Measurements from ENCODE around the gene TAX1BP1. TPM values are rescaled to one million over a fixed set of nuclear protein-coding genes. Genes with fewer than 3 reads are reported as not detected.

Gene TAX1BP1
- total RNA-seq, 2 experiments from 2014 or later = 27.9 to 49.7 TPM

- ChIA-PET CTCF (ENCODE audit: unreplicated experiment) (no interaction called here), POLR2A (interaction anchor here (0.6 kb wide), 1 partner anchor 39 kb away, joined by 3 read pairs; no protein-coding TSS in a partner anchor)
- no peak for DNase-seq (ENCODE audit: low spot score)
- H4K20me1 ChIP-seq (ENCODE audit: insufficient read depth, low read length) = no peaks in the 10 kb centered on the region
- TF ChIP-seq EZH2phosphoT487 (IDR thresholded peaks at IDR 0.05; ENCODE audit: borderline replicate concordance, low read depth, low read length) (no peak), CTCF (conservative IDR thresholded peaks at IDR 0.05; ENCODE audit: low read length) (no peak)
- H3K27ac ChIP-seq (ENCODE audit: low read depth, low read length, poor library complexity, severe bottlenecking) = no peak overlapping the region
- H3K79me2 ChIP-seq (ENCODE audit: insufficient read depth, low read depth, low read length) = peaks cover 3% of the 10 kb centered on the region; the same call in 1 of the 2 replicates
- peaks cover 7% of the 10 kb centered on the region for H3K4me1 ChIP-seq (ENCODE audit: insufficient read depth, low read length, poor library complexity, severe bottlenecking)
- no TSS peak for BruUV-seq (replicated peaks)
- H2AFZ ChIP-seq (ENCODE audit: low read length) = no peak overlapping the region
- H3K36me3 ChIP-seq (ENCODE audit: insufficient read depth, low read length) = no peaks in the 10 kb centered on the region
- no peak overlapping the region for H3K4me3 ChIP-seq (ENCODE audit: low read depth, low read length, poor library complexity, severe bottlenecking)
- no peaks in the 10 kb centered on the region for H3K9me3 ChIP-seq (ENCODE audit: low read length)
- no peaks in the 10 kb centered on the region for H3K9me2 ChIP-seq (ENCODE audit: insufficient read depth, low read length)
- no peak overlapping the region for H3K4me2 ChIP-seq (ENCODE audit: low read length)
- intact Hi-C loops (cut with micrococcal nuclease; ENCODE audit: unreplicated experiment) = no loop called here
Observed at GRCh38 chr7:27735831-27736230, 4.1 kb upstream of the TAX1BP1 start.

- intact Hi-C loops (cut with micrococcal nuclease; ENCODE audit: unreplicated experiment) = no loop called here
- Histone ChIP-seq H3K4me3 (ENCODE audit: low read depth, low read length, poor library complexity, severe bottlenecking) (no peak overlapping the region), H3K4me1 (ENCODE audit: insufficient read depth, low read length, poor library complexity, severe bottlenecking) (peaks cover 7% of the 10 kb centered on the region), H3K4me2 (ENCODE audit: low read length) (no peak overlapping the region), H3K36me3 (ENCODE audit: insufficient read depth, low read length) (no peaks in the 10 kb centered on the region), H2AFZ (ENCODE audit: low read length) (no peak overlapping the region), H4K20me1 (ENCODE audit: insufficient read depth, low read length) (no peaks in the 10 kb centered on the region), H3K27ac (ENCODE audit: low read depth, low read length, poor library complexity, severe bottlenecking) (no peak overlapping the region), H3K79me2 (ENCODE audit: insufficient read depth, low read depth, low read length) (peaks cover 9% of the 10 kb centered on the region; the same call in 1 of the 2 replicates), H3K9me2 (ENCODE audit: insufficient read depth, low read length) (no peaks in the 10 kb centered on the region), H3K9me3 (ENCODE audit: low read length) (no peaks in the 10 kb centered on the region)
- no peak for DNase-seq (ENCODE audit: low spot score)
- TF ChIP-seq EZH2phosphoT487 (IDR thresholded peaks at IDR 0.05; ENCODE audit: borderline replicate concordance, low read depth, low read length) = no peak
- TF ChIP-seq CTCF (conservative IDR thresholded peaks at IDR 0.05; ENCODE audit: low read length) = no peak
- ChIA-PET CTCF (ENCODE audit: unreplicated experiment) (no interaction called here), POLR2A (interaction anchor here (0.6 to 1.1 kb wide), 2 partner anchors 12 to 153 kb away, joined by 3 to 4 read pairs; no protein-coding TSS in a partner anchor)
- BruUV-seq (replicated peaks) = no TSS peak
Observed at GRCh38 chr7:27737178-27737577, 2.8 kb upstream of the TAX1BP1 start.

- no peaks in the 10 kb centered on the region for H4K20me1 ChIP-seq (ENCODE audit: insufficient read depth, low read length)
- H3K79me2 ChIP-seq (ENCODE audit: insufficient read depth, low read depth, low read length) = peaks cover 12% of the 10 kb centered on the region; the same call in 1 of the 2 replicates
- H3K4me2 ChIP-seq (ENCODE audit: low read length) = no peak overlapping the region
- no peak for DNase-seq (ENCODE audit: low spot score)
- no peak overlapping the region for H2AFZ ChIP-seq (ENCODE audit: low read length)
- peaks cover 7% of the 10 kb centered on the region for H3K4me1 ChIP-seq (ENCODE audit: insufficient read depth, low read length, poor library complexity, severe bottlenecking)
- H3K27ac ChIP-seq (ENCODE audit: low read depth, low read length, poor library complexity, severe bottlenecking) = no peak overlapping the region
- no TSS peak for BruUV-seq (replicated peaks)
- TF ChIP-seq CTCF (conservative IDR thresholded peaks at IDR 0.05; ENCODE audit: low read length) (no peak), EZH2phosphoT487 (IDR thresholded peaks at IDR 0.05; ENCODE audit: borderline replicate concordance, low read depth, low read length) (no peak)
- H3K36me3 ChIP-seq (ENCODE audit: insufficient read depth, low read length) = no peaks in the 10 kb centered on the region
- H3K9me2 ChIP-seq (ENCODE audit: insufficient read depth, low read length) = no peaks in the 10 kb centered on the region
- ChIA-PET POLR2A (interaction anchor here (0.6 to 1.1 kb wide), 2 partner anchors 13 to 152 kb away, joined by 3 to 4 read pairs; no protein-coding TSS in a partner anchor), CTCF (ENCODE audit: unreplicated experiment) (no interaction called here)
- H3K9me3 ChIP-seq (ENCODE audit: low read length) = no peaks in the 10 kb centered on the region
- intact Hi-C loops (cut with micrococcal nuclease; ENCODE audit: unreplicated experiment) = no loop called here
- no peak overlapping the region for H3K4me3 ChIP-seq (ENCODE audit: low read depth, low read length, poor library complexity, severe bottlenecking)
Observed at GRCh38 chr7:27737616-27738015, 2.3 kb upstream of the TAX1BP1 start.

Measured in OCI-LY7 (cell line).